ENCODE measurements around the gene SCN10A. TPM values are rescaled to one million over a fixed set of nuclear protein-coding genes. Genes with fewer than 3 reads are reported as not detected.

Gene SCN10A
- total RNA-seq, 1 experiment from 2014 or later: not detected

- TF ChIP-seq ZNF317 (CRISPR knock-in tag; IDR thresholded peaks at IDR 0.05; ENCODE audit: borderline replicate concordance, low read depth) (no peak), FOXK1 (CRISPR knock-in tag; IDR thresholded peaks at IDR 0.05) (no peak), SOX15 (CRISPR knock-in tag; IDR thresholded peaks at IDR 0.05) (no peak), JUN (CRISPR knock-in tag; IDR thresholded peaks at IDR 0.05) (no peak), TEAD4 (CRISPR knock-in tag; IDR thresholded peaks at IDR 0.05) (no peak), PREB (CRISPR knock-in tag; IDR thresholded peaks at IDR 0.05; ENCODE audit: borderline replicate concordance) (no peak), SMAD4 (CRISPR knock-in tag; IDR thresholded peaks at IDR 0.05) (no peak), NFYB (CRISPR knock-in tag; conservative IDR thresholded peaks at IDR 0.05; ENCODE audit: low read depth) (no peak), ETV6 (CRISPR knock-in tag; IDR thresholded peaks at IDR 0.05) (no peak), MLX (CRISPR knock-in tag; IDR thresholded peaks at IDR 0.05) (no peak), ATF3 (CRISPR knock-in tag; conservative IDR thresholded peaks at IDR 0.05) (no peak), ZMAT4 (CRISPR knock-in tag; IDR thresholded peaks at IDR 0.05) (no peak)
Observed at GRCh38 chr3:38730281-38730680, 85.7 kb downstream of the SCN10A start (continued).

- Mint-ChIP-seq H3K4me1 (peaks cover 6% of the 10 kb centered on the region), H3K27ac (no peak overlapping the region)
- no peak for ATAC-seq
Observed at GRCh38 chr3:38728008-38728407, 88.0 kb downstream of the SCN10A start.

More at GRCh38 chr3:38728008-38728407, 88.0 kb downstream of the SCN10A start:
- H3K27me3 Mint-ChIP-seq (ENCODE audit: low read depth): no peaks in the 10 kb centered on the region; the same call in 1 of the 2 replicates
- no peaks in the 10 kb centered on the region for H3K36me3 Mint-ChIP-seq
- no peak overlapping the region for H3K4me3 Mint-ChIP-seq
- no peak for DNase-seq (ENCODE audit: low spot score)
- TF ChIP-seq CDX4 (CRISPR knock-in tag; IDR thresholded peaks at IDR 0.05; ENCODE audit: borderline replicate concordance) (no peak), AR (CRISPR knock-in tag; IDR thresholded peaks at IDR 0.05) (no peak), TEAD1 (CRISPR knock-in tag; IDR thresholded peaks at IDR 0.05) (no peak), ZNF263 (CRISPR knock-in tag; IDR thresholded peaks at IDR 0.05; ENCODE audit: low read depth) (no peak), FOXK1 (CRISPR knock-in tag; IDR thresholded peaks at IDR 0.05) (no peak), ZNF532 (CRISPR knock-in tag; IDR thresholded peaks at IDR 0.05; ENCODE audit: borderline replicate concordance) (no peak), ZNF425 (CRISPR knock-in tag; conservative IDR thresholded peaks at IDR 0.05) (no peak), CREB1 (CRISPR knock-in tag; IDR thresholded peaks at IDR 0.05) (no peak)
- CTCF ChIA-PET: no interaction called here
- H3K9me3 Mint-ChIP-seq: no peaks in the 10 kb centered on the region
- POLR2A ChIA-PET: no interaction called here
